H4 (cell line): ENCODE measurements around the gene SMIM3. TPM values are rescaled to one million over a fixed set of nuclear protein-coding genes. Genes with fewer than 3 reads are reported as not detected.
"Not testable (repeated sequence)": the region's sequence is repeated elsewhere in the genome, so short reads cannot be mapped to it uniquely, and the experiment has no call there.

Experiments
- DNase-seq: peaks from one replicate; pipeline ENCODE4 v3.0.0-alpha.2; 2015; ENCODE audit warnings: low spot score
- total RNA-seq: library from RNA; depleted of rRNA; stranded (reverse); fragments of >200 nt; shearing (Covaris generic); gene quantifications from 2 replicates; pipeline ENCODE4 v1.2.3, GENCODE V29; 2014; rRNA removed

Gene SMIM3
- total RNA-seq, 1 experiment from 2014 or later: 53.9 TPM

GRCh38 chr5:150793423-150793888 lies 14.9 kb downstream of the SMIM3 start:
- DNase-seq: not testable (repeated sequence)

GRCh38 chr5:150794927-150795326 lies 16.4 kb downstream of the SMIM3 start:
- DNase-seq: no peak

GRCh38 chr5:150797384-150797783 lies 18.8 kb downstream of the SMIM3 start:
- DNase-seq: no peak

DNA sequence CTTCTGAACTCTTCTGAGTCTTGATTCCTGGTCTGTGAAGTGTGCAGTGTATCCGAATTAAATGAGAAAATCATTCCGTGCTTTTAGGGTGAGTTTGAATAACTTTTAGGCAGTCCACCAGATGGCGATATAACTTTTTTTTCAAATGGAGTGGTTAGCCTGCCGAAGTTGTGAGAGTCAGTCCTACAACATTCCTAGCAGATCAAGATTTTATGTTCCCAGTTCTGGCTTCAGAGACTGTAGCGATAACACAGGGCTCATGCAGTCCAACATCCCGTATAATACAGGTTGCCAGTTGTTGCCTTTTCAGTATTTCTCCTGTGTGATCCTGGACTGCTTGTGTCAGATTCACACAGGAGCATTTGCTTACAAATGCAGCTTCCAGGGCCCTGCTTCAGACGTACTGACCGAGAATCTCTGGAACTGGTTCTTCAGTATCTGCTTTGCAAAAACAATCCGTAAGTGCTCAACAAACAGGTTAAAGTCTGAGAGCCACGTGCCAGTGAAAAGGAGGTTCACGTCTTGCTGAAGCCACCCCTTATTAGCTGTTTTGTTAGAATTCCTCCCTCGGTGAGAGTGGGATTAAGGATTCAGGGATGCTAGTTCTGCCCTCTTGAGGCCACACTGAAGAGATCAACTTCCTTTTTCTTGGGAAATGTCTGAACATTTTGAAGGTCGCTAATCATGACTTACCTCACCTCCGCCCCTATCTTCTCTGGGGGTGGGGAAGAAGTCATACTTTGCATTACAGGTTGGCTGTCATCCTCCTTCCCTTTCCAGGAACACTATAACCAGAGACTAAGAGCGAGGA lies 22.8 kb downstream of the SMIM3 start:
- peak; percentile 53 for DNase-seq

DNA sequence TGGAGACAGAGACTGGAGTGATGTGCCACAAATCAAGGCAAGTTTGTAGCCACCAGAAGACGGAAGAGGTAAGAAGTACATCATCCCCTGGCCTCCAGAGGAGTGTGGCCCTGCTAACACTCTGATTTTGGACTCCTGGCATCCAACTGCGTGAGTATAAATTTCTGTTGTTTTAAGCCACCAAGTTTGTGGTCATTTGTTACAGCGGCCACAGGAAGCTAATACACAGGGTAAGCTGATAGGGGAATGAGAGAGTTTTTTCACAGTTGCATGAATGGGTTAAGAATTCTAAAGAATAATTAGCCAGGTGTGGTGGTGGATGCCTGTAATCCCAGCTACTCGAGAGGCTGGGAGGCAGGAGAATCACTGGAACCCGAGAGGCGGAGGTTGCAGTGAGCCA lies 25.8 kb downstream of the SMIM3 start:
- no peak for DNase-seq

GRCh38 chr5:150809363-150809762 lies 30.8 kb downstream of the SMIM3 start:
- no peak for DNase-seq

DNA sequence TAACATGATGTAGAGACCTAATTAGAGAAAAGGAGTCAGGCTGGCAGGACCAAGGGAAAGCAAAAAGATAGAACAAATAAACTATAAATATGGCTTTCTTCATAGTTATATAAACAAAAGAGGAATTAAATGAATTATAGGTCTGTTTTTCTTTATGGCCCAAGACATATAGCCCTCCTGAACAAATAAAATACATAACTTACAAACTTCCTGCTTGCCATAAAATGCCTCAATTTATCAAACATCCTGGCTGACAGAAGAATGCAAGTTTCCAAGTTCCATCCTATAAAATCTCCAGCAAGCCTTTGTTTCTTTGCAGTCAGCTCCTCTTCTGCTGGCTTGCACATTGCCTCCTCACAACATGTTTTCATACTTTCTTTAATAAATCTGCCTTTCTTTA lies 36.5 kb downstream of the SMIM3 start:
- no peak for DNase-seq

DNA sequence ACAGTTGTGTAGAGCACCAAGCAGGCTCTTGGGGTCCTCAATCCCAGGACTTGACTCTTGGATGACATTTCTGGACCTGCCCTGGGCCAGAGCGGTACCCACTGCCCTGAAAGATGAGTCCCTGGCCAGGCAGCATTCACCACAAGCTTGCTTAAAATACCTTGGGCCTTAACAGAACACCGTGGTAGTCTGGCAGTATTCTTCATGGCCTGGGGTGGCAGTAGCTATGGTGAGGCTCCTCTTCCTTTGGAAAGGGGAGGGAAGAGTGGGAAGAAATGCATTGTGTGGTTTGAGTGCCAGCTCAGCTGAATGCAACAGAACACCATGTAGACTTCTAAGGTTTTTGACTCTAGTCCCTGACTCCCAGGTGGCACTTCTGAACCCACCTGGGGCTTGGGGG lies 38.4 kb downstream of the SMIM3 start:
- DNase-seq: no peak

DNA sequence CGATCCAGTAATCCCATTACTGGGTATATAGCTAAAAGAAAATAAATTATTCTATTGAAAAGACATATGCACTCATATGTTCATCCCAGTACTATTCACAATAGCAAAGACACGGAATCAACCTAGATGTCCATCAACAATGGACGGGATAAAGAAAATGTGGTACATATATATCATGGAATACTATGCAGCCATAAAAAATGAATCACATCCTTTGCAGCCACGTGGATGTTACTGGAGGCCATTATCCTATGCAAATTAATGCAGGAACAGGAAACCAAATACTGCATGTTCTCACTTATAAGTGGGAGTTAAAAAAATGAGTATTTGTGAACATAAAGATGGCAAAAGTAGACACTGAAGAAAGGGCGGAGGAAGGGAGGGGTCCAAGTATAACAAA lies 51.2 kb downstream of the SMIM3 start:
- no peak for DNase-seq

- not testable (repeated sequence) for DNase-seq
These were observed 53.3 kb downstream of the SMIM3 start for GRCh38 chr5:150831821-150832220.

- DNase-seq: no peak
These were observed 57.5 kb downstream of the SMIM3 start for GRCh38 chr5:150836064-150836463.

DNA sequence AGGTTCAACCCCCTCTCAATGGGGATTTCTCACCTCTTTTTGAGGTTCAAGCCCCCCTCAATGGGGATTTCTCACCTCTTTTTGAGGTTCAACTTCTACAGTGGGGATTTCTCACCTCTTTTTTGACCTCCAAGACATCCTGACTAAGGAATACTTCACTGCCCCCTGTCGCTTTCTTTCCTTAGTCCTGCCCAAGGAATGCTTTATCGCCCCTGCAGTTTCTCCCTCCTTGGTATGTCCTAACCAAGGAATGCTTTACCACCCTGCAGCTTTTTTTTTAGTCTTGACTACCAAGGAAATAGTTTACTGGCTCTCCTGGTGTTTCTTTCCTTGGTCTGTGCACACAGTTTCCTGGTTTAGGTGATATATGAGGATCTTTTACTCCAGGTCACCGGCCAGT lies 58.1 kb downstream of the SMIM3 start:
- no peak for DNase-seq

GRCh38 chr5:150845185-150845859 lies 66.8 kb downstream of the SMIM3 start:
- not testable (repeated sequence) for DNase-seq

DNA sequence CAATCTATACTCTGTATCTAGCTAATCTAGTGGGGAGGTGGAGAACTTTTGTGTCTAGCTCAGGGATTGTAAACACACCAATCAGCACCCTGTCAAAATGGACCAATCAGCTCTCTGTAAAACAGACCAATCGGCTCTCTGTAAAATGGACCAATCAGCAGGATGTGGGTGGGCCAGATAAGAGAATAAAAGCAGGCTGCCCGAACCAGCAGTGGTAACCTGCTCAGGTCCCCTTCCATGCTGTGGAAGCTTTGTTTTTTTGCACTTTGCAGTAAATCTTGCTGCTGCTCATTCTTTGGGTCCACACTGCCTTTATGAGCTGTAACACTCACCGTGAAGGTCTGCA lies 67.7 kb downstream of the SMIM3 start, which contains the start of gene IRGM:
IRGM (plus strand) TSS at position 214 of the 346 bp plus-strand sequence. CDS start 1,603 bp downstream, outside the sequence.
- DNase-seq: not testable (repeated sequence)

Other genes starting within 250 kb of the SMIM3 start
- gene SYNPO, start 138.1 kb upstream of the SMIM3 start, total RNA-seq: 4.3 and 7.1 TPM in 2 replicates
- gene MYOZ3, start 117.5 kb upstream of the SMIM3 start, total RNA-seq: not detected in 2 replicates
- 28.0 and 35.8 TPM in 2 replicates for gene RBM22, start 77.7 kb upstream of the SMIM3 start, total RNA-seq
- gene DCTN4, start 19.7 kb upstream of the SMIM3 start, total RNA-seq: 39.6 and 47.8 TPM in 2 replicates
- gene IRGM, start 67.8 kb downstream of the SMIM3 start, total RNA-seq: not detected in 2 replicates
- 4.3 and 5.7 TPM in 2 replicates for gene ZNF300, start 126.2 kb downstream of the SMIM3 start, total RNA-seq
- 338 and 380 TPM in 2 replicates for gene GPX3, start 241.8 kb downstream of the SMIM3 start, total RNA-seq